Measurements from ENCODE around the gene FHOD3. TPM values are rescaled to one million over a fixed set of nuclear protein-coding genes. Genes with fewer than 3 reads are reported as not detected.
A peak's percentile ranks its signal among the peaks of the same experiment; 100 is the strongest.

Gene FHOD3
- total RNA-seq, 1 donor from 2014 or later = 346 TPM

DNA sequence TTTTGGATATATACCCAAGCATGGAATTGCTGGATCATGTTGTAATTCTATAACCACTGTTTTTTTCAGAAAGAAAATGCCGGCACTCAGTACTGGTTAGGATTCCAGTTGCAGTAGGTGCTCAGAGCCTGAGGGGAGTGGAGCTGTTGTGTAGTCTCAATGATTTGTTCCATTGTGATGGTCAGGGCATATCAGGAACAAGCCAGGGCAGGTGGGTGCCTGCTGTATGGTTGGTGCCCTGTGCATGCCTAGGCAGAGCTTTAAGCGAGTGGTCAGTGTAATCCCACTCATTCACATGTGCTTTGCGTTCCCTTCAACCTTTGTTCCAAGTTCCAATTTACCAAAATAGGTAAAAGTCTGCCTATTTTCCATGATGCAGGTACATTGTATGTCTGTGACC is 100.9 kb downstream of the FHOD3 start:
- H3K36me3 ChIP-seq = no peaks in the 10 kb centered on the region

DNA sequence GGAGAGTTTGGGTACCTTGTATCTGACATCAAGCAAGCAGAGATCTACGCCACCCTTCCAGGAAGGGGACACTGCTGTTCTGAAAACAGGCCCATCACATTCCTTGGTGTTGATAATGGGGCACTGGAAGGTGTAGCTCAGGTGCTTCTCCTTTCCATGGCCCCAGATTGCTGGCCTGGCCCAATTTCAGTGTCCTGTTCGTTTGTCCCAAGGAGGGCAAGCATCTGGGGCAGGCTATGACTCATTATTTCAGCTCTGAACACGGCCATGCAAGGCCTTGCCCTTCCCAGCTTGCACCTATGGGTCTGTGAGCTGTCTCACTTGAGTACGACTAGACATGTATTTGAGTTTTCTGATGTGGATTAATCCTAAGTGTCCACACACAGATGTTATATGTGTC is 101.5 kb downstream of the FHOD3 start:
- no peak for DNase-seq
- intact Hi-C loops (cut with micrococcal nuclease) = no loop called here
- peak overlapping the region; percentile 90 for H3K27ac ChIP-seq (replicated peaks)

More for the DNA sequence above, 100.9 kb downstream of the FHOD3 start:
- TF ChIP-seq, protein P1, sequence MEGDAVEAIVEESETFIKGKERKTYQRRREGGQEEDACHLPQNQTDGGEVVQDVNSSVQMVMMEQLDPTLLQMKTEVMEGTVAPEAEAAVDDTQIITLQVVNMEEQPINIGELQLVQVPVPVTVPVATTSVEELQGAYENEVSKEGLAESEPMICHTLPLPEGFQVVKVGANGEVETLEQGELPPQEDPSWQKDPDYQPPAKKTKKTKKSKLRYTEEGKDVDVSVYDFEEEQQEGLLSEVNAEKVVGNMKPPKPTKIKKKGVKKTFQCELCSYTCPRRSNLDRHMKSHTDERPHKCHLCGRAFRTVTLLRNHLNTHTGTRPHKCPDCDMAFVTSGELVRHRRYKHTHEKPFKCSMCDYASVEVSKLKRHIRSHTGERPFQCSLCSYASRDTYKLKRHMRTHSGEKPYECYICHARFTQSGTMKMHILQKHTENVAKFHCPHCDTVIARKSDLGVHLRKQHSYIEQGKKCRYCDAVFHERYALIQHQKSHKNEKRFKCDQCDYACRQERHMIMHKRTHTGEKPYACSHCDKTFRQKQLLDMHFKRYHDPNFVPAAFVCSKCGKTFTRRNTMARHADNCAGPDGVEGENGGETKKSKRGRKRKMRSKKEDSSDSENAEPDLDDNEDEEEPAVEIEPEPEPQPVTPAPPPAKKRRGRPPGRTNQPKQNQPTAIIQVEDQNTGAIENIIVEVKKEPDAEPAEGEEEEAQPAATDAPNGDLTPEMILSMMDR (IDR thresholded peaks at IDR 0.05; ENCODE audit: borderline replicate concordance) = no peak
- peak overlapping the region; percentile 90 for H3K27ac ChIP-seq (replicated peaks)
- H3K9me3 ChIP-seq (replicated peaks) = peaks cover 22% of the 10 kb centered on the region
- no peak overlapping the region for H3K4me3 ChIP-seq
- intact Hi-C loops (cut with micrococcal nuclease) = no loop called here
- H3K4me1 ChIP-seq = peaks cover 81% of the 10 kb centered on the region
- H3K27me3 ChIP-seq (ENCODE audit: low read depth) = no peaks in the 10 kb centered on the region
- no peak for DNase-seq

DNA sequence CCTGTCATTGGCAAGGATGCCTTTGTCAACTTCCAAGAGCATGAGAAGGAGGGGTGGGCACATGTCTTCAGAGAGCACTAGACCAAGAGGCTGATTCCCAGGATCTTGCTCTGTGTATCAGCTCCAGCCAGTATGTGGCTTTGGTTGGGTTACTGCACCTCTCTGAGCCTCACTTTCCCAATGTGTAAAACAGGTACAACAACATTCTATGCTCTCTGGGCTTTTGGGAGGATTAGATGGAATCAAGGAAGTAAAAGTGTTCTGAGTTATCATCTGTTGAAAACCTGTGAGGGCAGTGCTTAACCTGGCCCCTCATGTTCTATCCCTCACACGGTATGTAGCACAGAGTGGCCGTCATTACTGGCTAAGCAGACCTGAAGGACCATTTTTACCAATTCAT is 103.9 kb downstream of the FHOD3 start:
- no peaks in the 10 kb centered on the region for H3K27me3 ChIP-seq (ENCODE audit: low read depth)
- peaks cover 88% of the 10 kb centered on the region for H3K4me1 ChIP-seq
- H3K36me3 ChIP-seq = no peaks in the 10 kb centered on the region
- TF ChIP-seq, protein P1 (IDR thresholded peaks at IDR 0.05; ENCODE audit: borderline replicate concordance) = no peak
- intact Hi-C loops (cut with micrococcal nuclease) = no loop called here
- no peak for DNase-seq
- H3K4me3 ChIP-seq = no peak overlapping the region
- H3K9me3 ChIP-seq (replicated peaks) = peaks cover 2% of the 10 kb centered on the region
- H3K27ac ChIP-seq (replicated peaks) = peak overlapping the region; percentile 90

More for the DNA sequence above, 101.5 kb downstream of the FHOD3 start:
- TF ChIP-seq, protein P1 (IDR thresholded peaks at IDR 0.05; ENCODE audit: borderline replicate concordance) = no peak
- Histone ChIP-seq H3K9me3 (replicated peaks) (peaks cover 21% of the 10 kb centered on the region), H3K36me3 (no peaks in the 10 kb centered on the region), H3K4me3 (no peak overlapping the region), H3K27me3 (ENCODE audit: low read depth) (no peaks in the 10 kb centered on the region), H3K4me1 (peaks cover 81% of the 10 kb centered on the region)

DNA sequence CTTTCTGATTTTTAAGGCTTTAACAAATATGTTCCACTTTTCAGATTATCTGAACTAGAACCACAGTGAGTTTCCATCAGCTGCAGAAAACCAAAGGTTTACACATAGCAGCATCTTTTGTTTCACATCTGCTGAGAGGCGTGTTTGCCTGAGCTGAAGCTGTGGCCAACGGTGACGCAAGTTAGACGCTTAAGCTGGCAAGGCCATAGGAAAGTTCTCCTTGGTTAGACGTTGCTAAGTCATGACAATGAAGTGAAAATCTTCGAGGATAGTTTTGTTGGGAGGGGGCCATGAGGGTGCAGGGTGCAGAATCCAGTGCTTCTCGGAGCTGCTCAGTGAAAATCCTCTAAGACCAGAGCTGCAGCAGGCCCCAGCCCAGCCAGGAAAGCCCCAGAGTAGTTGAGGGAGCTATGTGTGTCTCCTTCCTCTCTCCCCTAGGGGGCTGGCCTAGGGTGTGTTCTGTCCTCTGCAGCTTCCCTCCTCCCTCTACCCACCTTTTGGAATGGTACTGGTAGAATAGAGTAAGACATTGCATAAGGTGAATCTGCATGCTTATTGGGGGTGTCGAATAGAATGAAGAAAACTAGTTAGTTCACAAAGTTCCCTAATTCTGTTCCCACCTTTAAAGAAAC is 105.4 kb downstream of the FHOD3 start:
- Histone ChIP-seq H3K4me3 (no peak overlapping the region), H3K9me3 (replicated peaks) (no peaks in the 10 kb centered on the region), H3K27me3 (ENCODE audit: low read depth) (no peaks in the 10 kb centered on the region), H3K27ac (replicated peaks) (peak overlapping the region; percentile 90), H3K4me1 (peaks cover 97% of the 10 kb centered on the region), H3K36me3 (no peaks in the 10 kb centered on the region)
- TF ChIP-seq, protein P1 (IDR thresholded peaks at IDR 0.05; ENCODE audit: borderline replicate concordance) = peak; percentile 22
- intact Hi-C loops (cut with micrococcal nuclease) = no loop called here
- DNase-seq = peak; percentile 73

DNA sequence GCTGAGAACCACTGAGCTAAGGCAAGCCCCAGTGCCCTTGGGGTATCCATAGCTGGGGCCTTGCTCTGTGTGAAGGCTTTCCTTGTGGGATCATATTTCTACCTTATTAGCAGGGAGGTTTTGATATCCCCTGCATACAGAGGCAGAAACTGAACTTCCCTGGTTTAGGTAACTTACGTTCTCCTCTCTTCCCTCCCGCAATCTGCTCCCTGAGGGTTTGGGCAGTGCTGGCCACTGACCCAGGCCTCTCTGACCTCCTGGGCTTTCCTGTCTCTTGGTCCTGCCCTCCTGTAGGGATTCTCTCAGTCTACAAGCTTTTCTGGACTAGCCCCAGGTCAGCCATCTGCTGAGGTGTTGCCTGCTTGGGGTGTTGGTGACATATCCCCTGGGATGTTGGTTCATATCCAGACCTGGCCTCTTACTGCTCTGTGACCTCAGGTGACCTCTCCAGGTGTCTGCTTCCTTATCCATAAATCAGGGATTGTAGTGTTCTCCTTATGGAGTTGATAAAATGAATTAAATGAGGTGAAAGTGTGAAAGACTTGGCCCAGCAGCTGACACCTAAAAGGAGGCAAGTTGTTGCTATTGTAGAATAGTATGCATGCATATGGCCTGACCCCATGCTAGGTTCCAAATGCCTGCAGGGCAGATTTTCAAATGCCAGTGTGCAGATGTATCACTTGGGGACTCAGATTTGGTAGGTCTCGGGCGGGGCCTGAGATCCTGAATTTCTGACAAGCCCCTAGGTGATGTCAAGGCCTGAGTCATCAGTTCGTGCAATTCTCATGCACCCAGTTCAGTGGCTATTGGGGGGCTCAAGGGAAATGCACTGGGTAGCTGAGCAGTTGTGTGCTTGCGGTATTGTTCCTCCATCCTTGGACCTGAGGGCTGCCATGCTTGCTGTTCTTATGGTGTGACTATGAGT is 106.6 kb downstream of the FHOD3 start:
- H3K4me3 ChIP-seq = no peak overlapping the region
- TF ChIP-seq, protein P1 (IDR thresholded peaks at IDR 0.05; ENCODE audit: borderline replicate concordance) = no peak
- DNase-seq = no peak
- peak overlapping the region; percentile 90 for H3K27ac ChIP-seq (replicated peaks)
- H3K9me3 ChIP-seq (replicated peaks) = no peaks in the 10 kb centered on the region
- H3K27me3 ChIP-seq (ENCODE audit: low read depth) = no peaks in the 10 kb centered on the region
- H3K36me3 ChIP-seq = no peaks in the 10 kb centered on the region
- H3K4me1 ChIP-seq = peaks cover 97% of the 10 kb centered on the region
- intact Hi-C loops (cut with micrococcal nuclease) = no loop called here

All from left ventricle myocardium inferior (tissue), 1 donor.